GM12878 (cell line): ENCODE data around the gene FARSB. TPM values are rescaled to one million over a fixed set of nuclear protein-coding genes. Genes with fewer than 3 reads are reported as not detected.

Experiments
- ATAC-seq: fragments of 200-7000 bp; cut with Tn5 transposase; 3 replicates; pipeline ENCODE4 v1.9.1; 2020; ENCODE audit warnings: mild to moderate bottlenecking, moderate library complexity
- BruUV-seq: library from RNA; stranded (reverse); fragments of 400-500 nt; replicated peaks from 2 replicates; lab custom pipeline; 2021; lab: Mats Ljungman, UMichigan
- CTCF ChIA-PET: fragments of 300-600 bp; sonication (Branson Sonifier 250); formaldehyde crosslinking; extraction: SDS; loops from one replicate; lab custom pipeline; 2021; ENCODE audit warnings: inconsistent platforms; lab: Yijun Ruan, JAX
- POLR2A ChIA-PET: fragments of 350-600 bp; formaldehyde crosslinking; extraction: SDS; loops from one replicate; lab custom pipeline; 2021; ENCODE audit warnings: inconsistent platforms; lab: Charles Lee
- RAD21 ChIA-PET: fragments of 300-600 bp; sonication (Branson Sonifier 250); formaldehyde crosslinking; loops from one replicate; lab custom pipeline; 2023; ENCODE audit warnings: antibody characterized with exemption; ENCODE audit not compliant: unreplicated experiment; lab: Charles Lee
- SMC1A ChIA-PET: fragments of 300-600 bp; sonication (Branson Sonifier 250); formaldehyde crosslinking; loops from one replicate; lab custom pipeline; 2023; ENCODE audit not compliant: unreplicated experiment, uncharacterized antibody; lab: Charles Lee
- DNase-seq: peaks from one replicate; pipeline ENCODE4 v3.0.0-alpha.2; 2011; ENCODE audit warnings: low read depth, low spot score
- FAIRE-seq: peaks from 3 replicates; lab custom pipeline; 2011; peaks lifted over from hg19 to GRCh38; lab: Jason Lieb, UNC
- H2AFZ ChIP-seq: 2 replicates; pipeline ENCODE4 v1.6.0; 2011; ENCODE audit warnings: low read depth, low read length, control low read depth; ENCODE audit not compliant: control insufficient read depth
- H3K27ac ChIP-seq: 2 replicates; pipeline ENCODE4 v1.5.1; 2011; ENCODE audit warnings: control low read depth; ENCODE audit not compliant: control insufficient read depth, insufficient read depth
- H3K27me3 ChIP-seq, 2 experiments: replicated peaks in 1 of 2; 2 replicates each; pipeline versions ENCODE4 v1.6.0 to v1.6.1; 2011; ENCODE audit warnings: low read length in 1 of 2; ENCODE audit not compliant: control insufficient read depth in 2 of 2, insufficient read depth in 2 of 2
- H3K36me3 ChIP-seq, 2 experiments: 2 replicates each; pipeline ENCODE4 v1.5.1; 2011; ENCODE audit warnings: low read length in 1 of 2; ENCODE audit not compliant: control insufficient read depth in 2 of 2, insufficient read depth in 2 of 2
- H3K4me1 ChIP-seq: 2 replicates; pipeline ENCODE4 v1.6.1; 2011; ENCODE audit warnings: mild to moderate bottlenecking, low read length, moderate library complexity, mixed read lengths; ENCODE audit not compliant: control insufficient read depth, insufficient read depth
- H3K4me2 ChIP-seq: 2 replicates; pipeline ENCODE4 v1.6.0; 2011; ENCODE audit warnings: control low read depth; ENCODE audit not compliant: control insufficient read depth, insufficient read depth
- H3K4me3 ChIP-seq: fragments of 200-600 bp; sonication (generic); 2 replicates; pipeline ENCODE4 v1.5.1; 2016
- H3K79me2 ChIP-seq: 2 replicates; pipeline ENCODE4 v1.6.0; 2011; ENCODE audit warnings: low read length; ENCODE audit not compliant: control insufficient read depth, insufficient read depth
- H3K9ac ChIP-seq: 2 replicates; pipeline ENCODE4 v1.8.0; 2011; ENCODE audit warnings: low read length, control low read depth, mixed read lengths; ENCODE audit not compliant: control insufficient read depth, insufficient read depth
- H3K9me3 ChIP-seq: replicated peaks from 3 replicates; pipeline ENCODE4 v1.5.1; 2011; ENCODE audit warnings: mild to moderate bottlenecking, low read length; ENCODE audit not compliant: control insufficient read depth, insufficient read depth
- H4K20me1 ChIP-seq: 2 replicates; pipeline ENCODE4 v1.6.0; 2011; ENCODE audit not compliant: control insufficient read depth, insufficient read depth
- IRF4 ChIP-seq: IDR thresholded peaks from 2 replicates; pipeline ENCODE4 v1.6.1; 2011; ENCODE audit warnings: low read depth, low read length
- JUNB ChIP-seq: IDR thresholded peaks from 2 replicates; pipeline ENCODE4 v1.6.1; 2016; ENCODE audit warnings: antibody characterized with exemption, mild to moderate bottlenecking
- PAX5 ChIP-seq: IDR thresholded peaks from 2 replicates; pipeline ENCODE4 v1.6.1; 2011; ENCODE audit warnings: low read depth, low read length, borderline replicate concordance
- RB1 ChIP-seq: fragments of 450-650 bp; formaldehyde crosslinking; IDR thresholded peaks from 2 replicates; pipeline ENCODE4 v1.6.1; 2017; ENCODE audit warnings: mild to moderate bottlenecking, borderline replicate concordance
- RFX5 ChIP-seq: IDR thresholded peaks from 2 replicates; pipeline ENCODE4 v1.6.1; 2011; ENCODE audit warnings: low read depth, low read length, improper control_type of control experiment
- SUZ12 ChIP-seq: fragments of 200-600 bp; sonication (generic); IDR thresholded peaks from one replicate; pipeline ENCODE4 v1.6.1; 2018; ENCODE audit warnings: antibody characterized with exemption, mild to moderate bottlenecking; ENCODE audit not compliant: unreplicated experiment
- YBX1 ChIP-seq: fragments of 450-650 bp; IDR thresholded peaks from 2 replicates; pipeline ENCODE4 v1.6.1; 2016; ENCODE audit warnings: antibody characterized with exemption
- WGBS: methylation state at CpG from one replicate; pipeline ENCODE4 v1.1.6; 2016; ENCODE audit warnings: low lambda C conversion rate; ENCODE audit not compliant: insufficient replicate concordance, insufficient coverage; ENCODE audit errors: missing lambda C conversion rate; 5-methylcytosine and 5-hydroxymethylcytosine counted together
- in situ Hi-C: fragments of 300-500 bp; cut with MboI; formaldehyde crosslinking; loops from 9 replicates; pipeline ENCODE4 v1.14.3; 2018; ENCODE audit warnings: mixed read lengths
- intact Hi-C: fragments of 100-400 bp; cut with micrococcal nuclease; formaldehyde crosslinking; loops from one replicate; pipeline ENCODE4 v1.14.2; 2022; ENCODE audit not compliant: unreplicated experiment
- polyA plus RNA-seq, 11 experiments: library from polyadenylated mRNA; depleted of rRNA in 4 of 11; unstranded in 6 of 11; stranded (reverse) in 5 of 11; fragments of >200 nt; fragmentation: Nextera tagmentation in 4 of 11; fragmentation: Illumina TruSeq in 1 of 11; extraction: Ambion mirVana in 4 of 11; extraction: Trizol in 1 of 11; gene quantifications; 1 replicate in 1 of 11; 2 replicates in 10 of 11; pipeline versions ENCODE4 v1.2.1 to v1.2.3, GENCODE V29; 2011 to 2016; ENCODE audit warnings: inconsistent platforms in 2 of 11, missing spikeins in 2 of 11, low read depth in 1 of 11
- total RNA-seq, 4 experiments: library from RNA; depleted of rRNA in 3 of 4; stranded (reverse); fragments of >200 nt in 3 of 4; fragmentation: Illumina TruSeq in 1 of 4; extraction: Trizol in 1 of 4; gene quantifications; 2 replicates each; pipeline versions ENCODE4 v1.2.1 to v1.2.3, GENCODE V29; 2013 to 2021

The FARSB gene
- total and polyA plus RNA-seq, 10 of the 15 experiments (the other 5 are each of a cell fraction or from before 2014, with no cell fraction given), result 32.4 to 127 (median 73.8) TPM

- no peak for DNase-seq
- Histone ChIP-seq H3K36me3 (no peaks in the 10 kb centered on the region), H3K4me3 (no peak overlapping the region), H3K9ac (no peak overlapping the region), H3K4me2 (no peak overlapping the region), H3K79me2 (no peaks in the 10 kb centered on the region), H3K27ac (no peak overlapping the region), H4K20me1 (no peaks in the 10 kb centered on the region), H3K9me3 (no peaks in the 10 kb centered on the region), H2AFZ (no peak overlapping the region), H3K27me3 (no peaks in the 10 kb centered on the region), H3K4me1 (no peaks in the 10 kb centered on the region)
- ChIA-PET SMC1A (interaction anchor here (0.7 to 1.1 kb wide), 2 partner anchors 9 to 14 kb away, joined by 3 read pairs; no protein-coding TSS in a partner anchor), RAD21 (no interaction called here), CTCF (interaction anchor here (0.6 kb wide), 1 partner anchor 220 kb away, joined by 3 read pairs; no protein-coding TSS in a partner anchor), POLR2A (no interaction called here)
- no peak for FAIRE-seq
- BruUV-seq, result no TSS peak
- intact Hi-C loops (no loop called here), in situ Hi-C loops (no loop called here)
- 59% methylated on average over 3 of the region's 3 CpGs for WGBS
- no peak; the same call in 2 of the 3 replicates for ATAC-seq
- TF ChIP-seq PAX5 (no peak), IRF4 (no peak), RFX5 (no peak), YBX1 (no peak), RB1 (no peak), JUNB (no peak), SUZ12 (no peak)
These were observed 7.6 kb upstream of the FARSB start for GRCh38 chr2:222663479-222663878.
